CD14-positive monocyte (primary cell): Measurements from ENCODE around the gene DLGAP5. TPM values are rescaled to one million over a fixed set of nuclear protein-coding genes. Genes with fewer than 3 reads are reported as not detected.

Source experiments
- DNase-seq, 3 donors: peaks; one replicate each; pipeline ENCODE4 v3.0.0-alpha.2; 2011 to 2022
- H2AFZ ChIP-seq: 2 replicates; pipeline ENCODE4 v1.6.0; 2012; ENCODE audit warnings: mild to moderate bottlenecking, low read depth, low read length, inconsistent platforms; ENCODE audit not compliant: insufficient read depth, poor library complexity, severe bottlenecking
- H3K27ac ChIP-seq, 2 donors: 1 replicate in 1 of 2; 2 replicates in 1 of 2; pipeline ENCODE4 v1.5.1; 2012 to 2013; ENCODE audit warnings: low read length in 2 of 2, control low read depth in 1 of 2, inconsistent platforms in 1 of 2, low read depth in 1 of 2, mild to moderate bottlenecking in 1 of 2
- H3K27me3 ChIP-seq, 2 donors: one replicate each; pipeline versions ENCODE4 v1.6.0 to v1.6.1; 2011 to 2013; ENCODE audit warnings: low read length in 2 of 2; ENCODE audit not compliant: control insufficient read depth in 2 of 2, insufficient read depth in 2 of 2
- H3K36me3 ChIP-seq, 2 donors: replicated peaks in 1 of 2; 1 replicate in 1 of 2; 2 replicates in 1 of 2; pipeline versions ENCODE4 v1.5.1 to v1.6.1; 2012 to 2013; ENCODE audit warnings: low read length in 2 of 2, control low read depth in 1 of 2, inconsistent platforms in 1 of 2, mild to moderate bottlenecking in 1 of 2; ENCODE audit not compliant: insufficient read depth in 2 of 2, control insufficient read depth in 1 of 2
- H3K4me1 ChIP-seq, 2 donors: 1 replicate in 1 of 2; 2 replicates in 1 of 2; pipeline versions ENCODE4 v1.5.1 to v1.6.1; 2012 to 2013; ENCODE audit warnings: low read length in 2 of 2, control low read depth in 1 of 2, inconsistent platforms in 1 of 2, mild to moderate bottlenecking in 1 of 2, moderate library complexity in 1 of 2; ENCODE audit not compliant: insufficient read depth in 2 of 2, control insufficient read depth in 1 of 2
- H3K4me2 ChIP-seq: replicated peaks from 2 replicates; pipeline ENCODE3; 2012; ENCODE audit warnings: low read length, moderate library complexity, mild to moderate bottlenecking; ENCODE audit not compliant: poor library complexity, severe bottlenecking; ENCODE audit errors: extremely low read depth
- H3K4me3 ChIP-seq, 3 experiments: fragments of 200-600 bp in 1 of 3; sonication (generic) in 1 of 3; replicated peaks in 1 of 3; 1 replicate in 2 of 3; 2 replicates in 1 of 3; pipeline ENCODE4 v1.5.1; 2011 to 2013; ENCODE audit warnings: low read length in 3 of 3, mild to moderate bottlenecking in 3 of 3, control low read depth in 2 of 3, low read depth in 2 of 3, inconsistent platforms in 1 of 3, moderate library complexity in 1 of 3
- H3K79me2 ChIP-seq: 2 replicates; pipeline ENCODE4 v1.6.0; 2012; ENCODE audit warnings: mild to moderate bottlenecking, control low read depth, inconsistent platforms, low read length, moderate library complexity; ENCODE audit not compliant: insufficient read depth
- H3K9ac ChIP-seq: 2 replicates; pipeline ENCODE4 v1.6.0; 2017; ENCODE audit warnings: low read length, mild to moderate bottlenecking; ENCODE audit not compliant: insufficient read depth, poor library complexity, severe bottlenecking
- H3K9me3 ChIP-seq, 2 donors: replicated peaks in 1 of 2; 1 replicate in 1 of 2; 2 replicates in 1 of 2; pipeline versions ENCODE4 v1.5.1 to v1.6.1; 2012 to 2013; ENCODE audit warnings: low read length in 2 of 2, control low read depth in 1 of 2; ENCODE audit not compliant: control insufficient read depth in 1 of 2, insufficient read depth in 1 of 2
- H4K20me1 ChIP-seq: 2 replicates; pipeline ENCODE4 v1.6.0; 2012; ENCODE audit warnings: mild to moderate bottlenecking, low read length, control low read depth, moderate library complexity; ENCODE audit not compliant: insufficient read depth
- H3K27ac Mint-ChIP-seq, 7 donors: one replicate each; pipeline ENCODE4 v1.8.0; 2020; ENCODE audit warnings: mild to moderate bottlenecking in 7 of 7, mixed read lengths in 7 of 7, moderate library complexity in 6 of 7, inconsistent platforms in 2 of 7
- H3K27me3 Mint-ChIP-seq, 3 donors: one replicate each; pipeline ENCODE4 v1.8.0; 2021 to 2022; ENCODE audit warnings: low read depth in 3 of 3, mild to moderate bottlenecking in 3 of 3, mixed read lengths in 3 of 3, moderate library complexity in 3 of 3, inconsistent platforms in 1 of 3
- H3K36me3 Mint-ChIP-seq, 2 donors: one replicate each; pipeline ENCODE4 v1.8.0; 2020; ENCODE audit warnings: mixed read lengths in 2 of 2, inconsistent platforms in 1 of 2, mild to moderate bottlenecking in 1 of 2
- H3K4me1 Mint-ChIP-seq: one replicate; pipeline ENCODE4 v1.8.0; 2020; ENCODE audit warnings: mild to moderate bottlenecking, mixed read lengths
- H3K4me3 Mint-ChIP-seq, 2 donors: one replicate each; pipeline ENCODE4 v1.8.0; 2020; ENCODE audit warnings: mild to moderate bottlenecking in 2 of 2, mixed read lengths in 2 of 2, moderate library complexity in 1 of 2
- H3K9me3 Mint-ChIP-seq, 7 donors: one replicate each; pipeline ENCODE4 v1.8.0; 2020 to 2022; ENCODE audit warnings: mixed read lengths in 7 of 7, mild to moderate bottlenecking in 6 of 7, moderate library complexity in 6 of 7, inconsistent platforms in 2 of 7
- CTCF ChIP-seq: fragments of 200-600 bp; IDR thresholded peaks from one replicate; pipeline ENCODE4 v1.8.0; 2022; ENCODE audit warnings: antibody characterized with exemption, mild to moderate bottlenecking
- WGBS: methylation state at CpG from one replicate; pipeline ENCODE4 v1.1.5; 2013; ENCODE audit warnings: missing lambda C conversion rate; ENCODE audit not compliant: insufficient coverage; 5-methylcytosine and 5-hydroxymethylcytosine counted together
- intact Hi-C, 2 donors: fragments of 100-400 bp; cut with micrococcal nuclease; formaldehyde crosslinking; loops; one replicate each; pipeline versions ENCODE4 v1.15.0 to v1.15.1; 2023
- polyA plus RNA-seq, 3 donors: library from polyadenylated mRNA; depleted of rRNA in 1 of 3; unstranded in 2 of 3; stranded (reverse) in 1 of 3; fragments of 300-500 nt in 2 of 3; fragments of >200 nt in 1 of 3; fragmentation: Illumina TruSeq in 2 of 3; gene quantifications; 1 replicate in 2 of 3; 2 replicates in 1 of 3; pipeline ENCODE4 v1.2.3, GENCODE V29; 2012 to 2021

DLGAP5 gene
- polyA plus RNA-seq, 3 donors, result 0.23 TPM; not detected in 2

GRCh38 chr14:55141825-55142224 is 49.6 kb downstream of the DLGAP5 start:
- H3K4me3 Mint-ChIP-seq, result no peak overlapping the region
- intact Hi-C loops, result no loop called here
- no CpG with 5 or more reads among the region's 3 CpGs for WGBS

GRCh38 chr14:55139696-55140509 is 51.5 kb downstream of the DLGAP5 start:
- H3K27me3 ChIP-seq, result no peaks in the 10 kb centered on the region
- H3K4me2 ChIP-seq, result no peak overlapping the region
- peaks cover 20% of the 10 kb centered on the region for H3K4me1 Mint-ChIP-seq
- H3K9me3 ChIP-seq, result no peaks in the 10 kb centered on the region
- no peak for TF ChIP-seq CTCF
- no peaks in the 10 kb centered on the region for H3K27me3 Mint-ChIP-seq
- H3K27ac Mint-ChIP-seq, result peak overlapping the region in 2 of 7 donors; percentile 72
- H3K4me3 Mint-ChIP-seq, result no peak overlapping the region
- H3K36me3 ChIP-seq, result peaks cover 75 to 96% of the 10 kb centered on the region in 2 donors
- H3K4me1 ChIP-seq, result peaks cover 11 to 18% of the 10 kb centered on the region in 2 donors
- H3K36me3 Mint-ChIP-seq, result peaks cover 77 to 90% of the 10 kb centered on the region in 2 donors
- peaks cover 99% of the 10 kb centered on the region for H4K20me1 ChIP-seq
- no peak overlapping the region for H2AFZ ChIP-seq
- WGBS, result no CpG with 5 or more reads among the region's 4 CpGs
- H3K9me3 Mint-ChIP-seq, result peaks cover 0 to 2% (median 0%) of the 10 kb centered on the region in 7 donors
- peaks cover 53% of the 10 kb centered on the region for H3K79me2 ChIP-seq
- H3K9ac ChIP-seq, result no peak overlapping the region
- H3K27ac ChIP-seq, result peak overlapping the region in 1 of 2 donors; percentile 51
- no peak overlapping the region for H3K4me3 ChIP-seq
- no peak for DNase-seq
- intact Hi-C loops, result no loop called here

More at GRCh38 chr14:55141825-55142224, 49.6 kb downstream of the DLGAP5 start:
- no peaks in the 10 kb centered on the region for H3K27me3 ChIP-seq
- H4K20me1 ChIP-seq, result peaks cover 87% of the 10 kb centered on the region
- H3K4me1 ChIP-seq, result peaks cover 11 to 18% of the 10 kb centered on the region in 2 donors
- peaks cover 0 to 2% (median 0%) of the 10 kb centered on the region in 7 donors for H3K9me3 Mint-ChIP-seq
- no peak for DNase-seq
- H3K4me1 Mint-ChIP-seq, result peaks cover 18% of the 10 kb centered on the region
- H3K27ac ChIP-seq, result no peak overlapping the region
- H3K36me3 ChIP-seq, result peaks cover 95 to 100% of the 10 kb centered on the region in 2 donors
- H3K27ac Mint-ChIP-seq, result no peak overlapping the region
- no peak overlapping the region for H3K4me2 ChIP-seq
- TF ChIP-seq CTCF, result no peak
- no peak overlapping the region for H3K4me3 ChIP-seq
- peaks cover 34% of the 10 kb centered on the region for H3K79me2 ChIP-seq
- H3K36me3 Mint-ChIP-seq, result peaks cover 87 to 96% of the 10 kb centered on the region in 2 donors
- no peak overlapping the region for H2AFZ ChIP-seq
- H3K27me3 Mint-ChIP-seq, result no peaks in the 10 kb centered on the region
- no peak overlapping the region for H3K9ac ChIP-seq
- H3K9me3 ChIP-seq, result no peaks in the 10 kb centered on the region
